Smooth muscle cell (in vitro differentiated cells): ENCODE results near the gene COL19A1. TPM values are rescaled to one million over a fixed set of nuclear protein-coding genes. Genes with fewer than 3 reads are reported as not detected.

Source experiments
- DNase-seq: peaks from one replicate; lab custom pipeline; 2025; ENCODE audit not compliant: unreplicated experiment; lab: John Stamatoyannopoulos, UW
- H2AFZ ChIP-seq: fragments of 200-600 bp; sonication (generic); 2 replicates; pipeline ENCODE4 v1.6.0; 2016; ENCODE audit warnings: antibody characterized with exemption, low read depth, mild to moderate bottlenecking
- H3F3A ChIP-seq: fragments of 200-600 bp; sonication (generic); 2 replicates; pipeline ENCODE4 v1.6.0; 2017; ENCODE audit warnings: antibody characterized with exemption, low read depth
- H3K27ac ChIP-seq: fragments of 200-600 bp; sonication (generic); 2 replicates; pipeline ENCODE4 v1.5.1; 2016; ENCODE audit warnings: low read depth, mild to moderate bottlenecking
- H3K27me3 ChIP-seq: fragments of 200-600 bp; sonication (generic); 2 replicates; pipeline ENCODE4 v1.6.1; 2016; ENCODE audit warnings: low read depth, mild to moderate bottlenecking
- H3K36me3 ChIP-seq: fragments of 200-600 bp; sonication (generic); 2 replicates; pipeline ENCODE4 v1.5.1; 2016; ENCODE audit warnings: low read depth
- H3K4me1 ChIP-seq: fragments of 200-600 bp; sonication (generic); 2 replicates; pipeline ENCODE4 v1.5.1; 2016; ENCODE audit warnings: low read depth
- H3K4me2 ChIP-seq: fragments of 200-600 bp; sonication (generic); 2 replicates; pipeline ENCODE4 v1.6.0; 2016; ENCODE audit warnings: mild to moderate bottlenecking
- H3K4me3 ChIP-seq: fragments of 200-600 bp; sonication (generic); 2 replicates; pipeline ENCODE4 v1.5.1; 2016; ENCODE audit warnings: mild to moderate bottlenecking
- H3K79me2 ChIP-seq: fragments of 200-600 bp; sonication (generic); 2 replicates; pipeline ENCODE4 v1.6.0; 2016; ENCODE audit warnings: low read depth, mild to moderate bottlenecking
- H3K9ac ChIP-seq: fragments of 200-600 bp; sonication (generic); 2 replicates; pipeline ENCODE4 v1.6.0; 2016; ENCODE audit warnings: low read depth
- H3K9me3 ChIP-seq: fragments of 200-600 bp; sonication (generic); replicated peaks from 2 replicates; pipeline ENCODE4 v1.5.1; 2016; ENCODE audit warnings: low read depth
- H4K20me1 ChIP-seq: fragments of 200-600 bp; sonication (generic); 2 replicates; pipeline ENCODE4 v1.6.0; 2016; ENCODE audit warnings: low read depth
- WGBS: methylation state at CpG from one replicate; pipeline ENCODE4 v1.1.7; 2016; ENCODE audit warnings: low lambda C conversion rate; 5-methylcytosine and 5-hydroxymethylcytosine counted together
- polyA plus RNA-seq: library from polyadenylated mRNA; unstranded; fragments of >200 nt; fragmentation: Nextera tagmentation; extraction: Ambion mirVana; gene quantifications from 2 replicates; pipeline ENCODE4 v1.2.1, GENCODE V29; 2016
- total RNA-seq: library from RNA; depleted of rRNA; stranded (reverse); fragments of >200 nt; gene quantifications from 2 replicates; pipeline ENCODE4 v1.2.3, GENCODE V29; 2014
- TF ChIP-seq, protein P1 (sequence below): fragments of 200-600 bp; sonication (generic); IDR thresholded peaks from 2 replicates; pipeline ENCODE4 v1.5.1; 2017; ENCODE audit warnings: borderline replicate concordance, mild to moderate bottlenecking, antibody characterized with exemption; ENCODE audit not compliant: insufficient read depth, poor library complexity, severe bottlenecking

COL19A1 gene
- total and polyA plus RNA-seq, 2 experiments from 2014 or later, result 0.55 to 1.6 TPM

DNA sequence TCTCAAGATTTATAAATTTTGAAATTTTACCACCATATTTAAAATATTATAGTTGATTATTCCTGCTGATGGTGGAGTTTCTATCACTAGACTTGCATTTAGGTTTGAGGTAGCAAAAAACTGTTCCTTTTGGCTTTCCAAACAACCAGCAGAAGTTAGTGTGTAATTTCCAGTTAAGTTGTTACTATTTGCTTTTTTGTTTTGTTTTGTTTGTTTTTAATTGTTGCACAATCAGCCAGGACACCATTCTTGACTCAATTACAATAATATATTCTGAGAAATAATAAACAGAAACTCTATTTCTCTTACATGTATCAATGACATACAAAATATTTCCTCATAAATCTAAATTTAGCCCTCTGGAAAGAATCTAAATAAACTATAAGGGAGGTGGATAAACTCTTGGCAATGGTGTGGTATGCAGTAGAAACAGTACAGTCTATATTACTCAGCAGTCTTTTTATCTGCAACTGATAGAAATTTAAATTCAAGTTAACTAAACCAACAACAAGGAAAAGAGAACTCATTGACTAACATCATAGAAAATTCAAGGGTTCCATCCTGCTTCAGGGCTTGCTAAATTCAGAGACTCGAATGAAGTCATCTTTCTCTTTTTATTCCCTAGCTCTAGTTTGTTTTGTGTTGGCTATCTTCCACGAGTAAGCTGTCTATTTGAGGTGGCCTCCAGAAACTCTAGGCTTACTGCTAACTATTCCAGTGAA is 19.4 kb upstream of the COL19A1 start:
- no peaks in the 10 kb centered on the region for H4K20me1 ChIP-seq
- H3K36me3 ChIP-seq, result no peaks in the 10 kb centered on the region
- H3K4me1 ChIP-seq, result no peaks in the 10 kb centered on the region
- no peaks in the 10 kb centered on the region for H3K9me3 ChIP-seq
- no peak overlapping the region for H3K27ac ChIP-seq
- H3F3A ChIP-seq, result peaks cover 2% of the 10 kb centered on the region
- peak overlapping the region; percentile 36 for H2AFZ ChIP-seq
- TF ChIP-seq, protein P1, sequence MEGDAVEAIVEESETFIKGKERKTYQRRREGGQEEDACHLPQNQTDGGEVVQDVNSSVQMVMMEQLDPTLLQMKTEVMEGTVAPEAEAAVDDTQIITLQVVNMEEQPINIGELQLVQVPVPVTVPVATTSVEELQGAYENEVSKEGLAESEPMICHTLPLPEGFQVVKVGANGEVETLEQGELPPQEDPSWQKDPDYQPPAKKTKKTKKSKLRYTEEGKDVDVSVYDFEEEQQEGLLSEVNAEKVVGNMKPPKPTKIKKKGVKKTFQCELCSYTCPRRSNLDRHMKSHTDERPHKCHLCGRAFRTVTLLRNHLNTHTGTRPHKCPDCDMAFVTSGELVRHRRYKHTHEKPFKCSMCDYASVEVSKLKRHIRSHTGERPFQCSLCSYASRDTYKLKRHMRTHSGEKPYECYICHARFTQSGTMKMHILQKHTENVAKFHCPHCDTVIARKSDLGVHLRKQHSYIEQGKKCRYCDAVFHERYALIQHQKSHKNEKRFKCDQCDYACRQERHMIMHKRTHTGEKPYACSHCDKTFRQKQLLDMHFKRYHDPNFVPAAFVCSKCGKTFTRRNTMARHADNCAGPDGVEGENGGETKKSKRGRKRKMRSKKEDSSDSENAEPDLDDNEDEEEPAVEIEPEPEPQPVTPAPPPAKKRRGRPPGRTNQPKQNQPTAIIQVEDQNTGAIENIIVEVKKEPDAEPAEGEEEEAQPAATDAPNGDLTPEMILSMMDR, result no peak
- DNase-seq, result no peak
- H3K27me3 ChIP-seq, result no peaks in the 10 kb centered on the region
- H3K79me2 ChIP-seq, result no peaks in the 10 kb centered on the region
- no peak overlapping the region for H3K9ac ChIP-seq
- H3K4me2 ChIP-seq, result no peak overlapping the region
- no peak overlapping the region for H3K4me3 ChIP-seq
- WGBS, result 52% methylated on average over 2 of the region's 2 CpGs

DNA sequence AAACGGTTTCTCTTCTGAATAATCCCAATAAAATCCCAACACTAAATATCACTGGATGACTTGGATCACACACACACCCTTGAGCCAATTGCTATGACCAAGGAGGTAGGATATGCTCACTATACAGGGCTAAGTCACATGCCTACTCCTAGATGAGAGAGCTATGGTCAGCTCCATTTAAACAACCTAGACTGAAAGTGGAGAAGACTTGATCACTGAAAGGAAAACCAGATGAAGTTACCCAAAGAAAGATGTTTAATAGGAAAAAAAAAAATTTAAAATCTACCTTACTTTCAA is 18.9 kb upstream of the COL19A1 start:
- Histone ChIP-seq H3K4me2 (no peak overlapping the region), H3K9me3 (no peaks in the 10 kb centered on the region), H3K79me2 (no peaks in the 10 kb centered on the region), H3K4me1 (no peaks in the 10 kb centered on the region), H3K4me3 (no peak overlapping the region), H3K9ac (no peak overlapping the region), H3K36me3 (no peaks in the 10 kb centered on the region), H3F3A (peaks cover 2% of the 10 kb centered on the region), H3K27ac (no peak overlapping the region), H2AFZ (peak overlapping the region; percentile 36), H4K20me1 (no peaks in the 10 kb centered on the region), H3K27me3 (no peaks in the 10 kb centered on the region)
- 48% methylated on average over 1 of the region's 1 CpG for WGBS
- TF ChIP-seq, protein P1, result no peak
- no peak for DNase-seq

DNA sequence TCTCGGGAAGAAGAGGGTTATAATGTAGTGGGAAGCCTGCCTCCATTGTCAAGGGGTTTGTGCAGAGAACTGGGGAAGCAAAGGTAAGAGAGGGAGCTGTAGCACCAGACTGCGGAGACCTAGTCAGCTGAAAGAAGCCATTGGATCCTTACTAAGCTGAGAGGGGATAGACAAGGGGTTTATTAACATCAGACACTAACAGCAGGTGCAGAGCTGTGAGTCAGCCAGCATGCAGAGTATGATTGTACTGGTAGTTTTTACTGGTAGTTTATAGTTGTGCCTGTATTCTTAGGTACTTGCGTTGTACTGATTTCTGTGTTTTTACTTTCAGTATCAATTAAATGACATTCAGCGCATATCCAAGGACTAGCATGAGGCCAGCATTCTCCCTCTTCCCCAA is 17.8 kb upstream of the COL19A1 start:
- DNase-seq, result no peak
- H3K4me3 ChIP-seq, result no peak overlapping the region
- H2AFZ ChIP-seq, result no peak overlapping the region
- WGBS, result 82% methylated on average over 4 of the region's 4 CpGs
- TF ChIP-seq, protein P1, result no peak
- H3K9ac ChIP-seq, result no peak overlapping the region
- H4K20me1 ChIP-seq, result no peaks in the 10 kb centered on the region
- H3K27ac ChIP-seq, result no peak overlapping the region
- no peaks in the 10 kb centered on the region for H3K9me3 ChIP-seq
- peaks cover 2% of the 10 kb centered on the region for H3F3A ChIP-seq
- no peaks in the 10 kb centered on the region for H3K27me3 ChIP-seq
- no peaks in the 10 kb centered on the region for H3K79me2 ChIP-seq
- no peaks in the 10 kb centered on the region for H3K36me3 ChIP-seq
- H3K4me2 ChIP-seq, result no peak overlapping the region
- H3K4me1 ChIP-seq, result no peaks in the 10 kb centered on the region

DNA sequence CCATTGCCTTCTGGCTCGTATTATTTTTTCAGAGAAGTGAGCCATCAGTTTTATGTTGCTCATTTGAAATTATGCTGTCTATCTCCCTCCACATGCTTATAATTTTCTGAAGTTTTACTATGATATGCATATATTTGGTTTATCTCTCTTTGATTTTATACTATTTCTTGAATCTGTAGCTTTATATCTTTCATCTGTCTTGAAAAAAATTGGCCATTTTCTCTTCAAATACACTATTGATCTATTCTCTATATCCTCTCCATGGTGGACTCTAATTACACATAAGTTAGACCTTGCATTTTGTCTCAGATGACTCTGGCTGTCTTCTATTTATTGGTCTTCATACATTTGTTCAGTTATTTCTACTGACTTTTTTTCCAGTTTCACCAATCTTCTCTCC is 13.7 kb upstream of the COL19A1 start:
- Histone ChIP-seq H3K36me3 (no peaks in the 10 kb centered on the region), H3K9me3 (no peaks in the 10 kb centered on the region), H3F3A (peaks cover 2% of the 10 kb centered on the region), H3K79me2 (no peaks in the 10 kb centered on the region), H3K4me1 (no peaks in the 10 kb centered on the region), H3K27me3 (no peaks in the 10 kb centered on the region), H4K20me1 (no peaks in the 10 kb centered on the region), H3K27ac (no peak overlapping the region), H2AFZ (no peak overlapping the region), H3K9ac (no peak overlapping the region), H3K4me3 (no peak overlapping the region), H3K4me2 (no peak overlapping the region)
- 37% methylated on average over 1 of the region's 1 CpG for WGBS
- no peak for DNase-seq
- TF ChIP-seq, protein P1, result no peak
